22Rv1 (cell line): ENCODE measurements around the gene CDH18.

Experiments
- ZFX ChIP-seq: fragments of 450-650 bp; IDR thresholded peaks from 2 replicates; pipeline ENCODE4 v1.6.1; 2017; ENCODE audit warnings: antibody characterized with exemption, borderline replicate concordance
- TF ChIP-seq, protein P1 (sequence below): fragments of 450-650 bp; IDR thresholded peaks from 2 replicates; pipeline ENCODE4 v1.5.1; 2017; ENCODE audit warnings: mild to moderate bottlenecking

DNA sequence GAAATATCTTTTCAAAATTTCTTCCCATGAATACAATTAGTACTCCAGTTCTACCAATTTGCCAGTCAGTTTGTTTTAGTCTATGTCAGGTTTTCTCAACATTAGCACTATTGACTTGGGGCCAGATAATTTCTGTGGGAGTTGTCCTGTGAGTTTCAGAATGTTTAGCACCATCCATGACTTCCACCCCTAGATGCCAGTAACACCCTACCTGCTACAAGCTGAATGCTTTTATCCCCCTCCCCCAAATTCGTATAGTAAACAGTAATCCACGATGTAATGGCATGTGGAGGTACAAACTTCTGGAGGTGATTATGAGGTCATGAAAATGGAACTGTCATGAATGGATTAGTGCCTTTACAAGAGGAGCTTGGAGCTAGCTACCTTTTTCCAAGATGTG, 420.0 kb downstream of the CDH18 start:
- no peak for TF ChIP-seq ZFX
- TF ChIP-seq, protein P1, sequence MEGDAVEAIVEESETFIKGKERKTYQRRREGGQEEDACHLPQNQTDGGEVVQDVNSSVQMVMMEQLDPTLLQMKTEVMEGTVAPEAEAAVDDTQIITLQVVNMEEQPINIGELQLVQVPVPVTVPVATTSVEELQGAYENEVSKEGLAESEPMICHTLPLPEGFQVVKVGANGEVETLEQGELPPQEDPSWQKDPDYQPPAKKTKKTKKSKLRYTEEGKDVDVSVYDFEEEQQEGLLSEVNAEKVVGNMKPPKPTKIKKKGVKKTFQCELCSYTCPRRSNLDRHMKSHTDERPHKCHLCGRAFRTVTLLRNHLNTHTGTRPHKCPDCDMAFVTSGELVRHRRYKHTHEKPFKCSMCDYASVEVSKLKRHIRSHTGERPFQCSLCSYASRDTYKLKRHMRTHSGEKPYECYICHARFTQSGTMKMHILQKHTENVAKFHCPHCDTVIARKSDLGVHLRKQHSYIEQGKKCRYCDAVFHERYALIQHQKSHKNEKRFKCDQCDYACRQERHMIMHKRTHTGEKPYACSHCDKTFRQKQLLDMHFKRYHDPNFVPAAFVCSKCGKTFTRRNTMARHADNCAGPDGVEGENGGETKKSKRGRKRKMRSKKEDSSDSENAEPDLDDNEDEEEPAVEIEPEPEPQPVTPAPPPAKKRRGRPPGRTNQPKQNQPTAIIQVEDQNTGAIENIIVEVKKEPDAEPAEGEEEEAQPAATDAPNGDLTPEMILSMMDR = no peak
